GM23338 (cell line): Measurements from ENCODE around the gene PHLDB2. TPM values are rescaled to one million over a fixed set of nuclear protein-coding genes. Genes with fewer than 3 reads are reported as not detected.

Experiments
- ATAC-seq: fragments of 200-7000 bp; cut with Tn5 transposase; 3 replicates; pipeline ENCODE4 v1.9.1; 2020
- DNase-seq: peaks from one replicate; pipeline ENCODE4 v3.0.0-alpha.2; 2015; ENCODE audit warnings: low spot score
- H2AFZ ChIP-seq: fragments of 200-600 bp; sonication (generic); 2 replicates; pipeline ENCODE4 v1.8.0; 2016; ENCODE audit warnings: antibody characterized with exemption, mild to moderate bottlenecking, moderate library complexity
- H3F3A ChIP-seq: fragments of 200-600 bp; sonication (generic); replicated peaks from 2 replicates; pipeline ENCODE4 v1.8.0; 2017; ENCODE audit warnings: antibody characterized with exemption, mixed run types, low read depth
- H3K27ac ChIP-seq: fragments of 200-600 bp; sonication (generic); 2 replicates; pipeline ENCODE4 v1.6.1; 2016; ENCODE audit warnings: low read depth
- H3K27me3 ChIP-seq: fragments of 200-600 bp; sonication (generic); 2 replicates; pipeline ENCODE4 v1.8.0; 2016; ENCODE audit warnings: mild to moderate bottlenecking, mixed run types, moderate library complexity; ENCODE audit not compliant: insufficient read depth
- H3K36me3 ChIP-seq: fragments of 200-600 bp; sonication (generic); 2 replicates; pipeline ENCODE4 v1.8.0; 2016; ENCODE audit warnings: mild to moderate bottlenecking; ENCODE audit not compliant: insufficient read depth
- H3K4me1 ChIP-seq: fragments of 200-600 bp; sonication (generic); 2 replicates; pipeline ENCODE4 v1.8.0; 2016; ENCODE audit warnings: mild to moderate bottlenecking, moderate library complexity; ENCODE audit not compliant: insufficient read depth
- H3K4me2 ChIP-seq: fragments of 200-600 bp; sonication (generic); 2 replicates; pipeline ENCODE4 v1.7.1; 2017; ENCODE audit warnings: mixed run types
- H3K4me3 ChIP-seq: fragments of 200-600 bp; sonication (generic); 2 replicates; pipeline ENCODE4 v1.6.1; 2016; ENCODE audit warnings: mixed run types
- H3K79me2 ChIP-seq: fragments of 200-600 bp; sonication (generic); replicated peaks from 2 replicates; pipeline ENCODE4 v1.8.0; 2017; ENCODE audit warnings: mild to moderate bottlenecking; ENCODE audit not compliant: insufficient read depth
- H3K9me2 ChIP-seq: fragments of 200-600 bp; sonication (generic); 2 replicates; pipeline ENCODE4 v1.8.0; 2017; ENCODE audit not compliant: insufficient read depth
- H4K20me1 ChIP-seq: fragments of 200-600 bp; sonication (generic); replicated peaks from 2 replicates; pipeline ENCODE4 v1.8.0; 2017; ENCODE audit warnings: mild to moderate bottlenecking; ENCODE audit not compliant: insufficient read depth
- H3K27ac Mint-ChIP-seq: 2 replicates; pipeline ENCODE4 v1.8.0; 2020; ENCODE audit warnings: inconsistent platforms, mild to moderate bottlenecking, moderate library complexity, mixed read lengths
- H3K27me3 Mint-ChIP-seq: 3 replicates; pipeline ENCODE4 v1.8.0; 2022; ENCODE audit warnings: low read depth, mild to moderate bottlenecking, moderate library complexity, mixed read lengths, inconsistent platforms; ENCODE audit not compliant: insufficient read depth, poor library complexity
- H3K36me3 Mint-ChIP-seq: 3 replicates; pipeline ENCODE4 v1.8.0; 2021; ENCODE audit warnings: low read depth, mild to moderate bottlenecking, inconsistent platforms, moderate library complexity, mixed read lengths
- H3K4me1 Mint-ChIP-seq: 3 replicates; pipeline ENCODE4 v1.8.0; 2020; ENCODE audit warnings: mild to moderate bottlenecking, inconsistent platforms, mixed read lengths
- H3K4me3 Mint-ChIP-seq: 3 replicates; pipeline ENCODE4 v1.8.0; 2021; ENCODE audit warnings: moderate library complexity, mild to moderate bottlenecking, inconsistent platforms, mixed read lengths
- H3K9me3 Mint-ChIP-seq: 3 replicates; pipeline ENCODE4 v1.8.0; 2020; ENCODE audit warnings: moderate library complexity, mild to moderate bottlenecking, inconsistent platforms, mixed read lengths
- CREB1 ChIP-seq: fragments of 250-450 bp; sonication (Bioruptor Pico); IDR thresholded peaks from 2 replicates; pipeline ENCODE4 v1.5.0; 2020; ENCODE audit warnings: low read depth, mild to moderate bottlenecking, moderate library complexity
- JUNB ChIP-seq: IDR thresholded peaks from one replicate; pipeline ENCODE4 v1.6.1; 2016; ENCODE audit warnings: antibody characterized with exemption; ENCODE audit not compliant: unreplicated experiment
- NANOG ChIP-seq: IDR thresholded peaks from 2 replicates; pipeline ENCODE4 v1.6.1; 2016; ENCODE audit warnings: antibody characterized with exemption, borderline replicate concordance
- STAT1 ChIP-seq: IDR thresholded peaks from one replicate; pipeline ENCODE4 v1.6.1; 2016; ENCODE audit warnings: antibody characterized with exemption; ENCODE audit not compliant: unreplicated experiment
- polyA plus RNA-seq: library from polyadenylated mRNA; unstranded; fragments of >200 nt; fragmentation: Nextera tagmentation; extraction: Ambion mirVana; gene quantifications from 2 replicates; pipeline ENCODE4 v1.2.1, GENCODE V29; 2016
- total RNA-seq: library from RNA; depleted of rRNA; stranded (reverse); fragments of >200 nt; shearing (Covaris generic); gene quantifications from 2 replicates; pipeline ENCODE4 v1.2.3, GENCODE V29; 2014
- TF ChIP-seq, protein P1 (sequence below), 2 experiments: fragments of 200-600 bp in 1 of 2; sonication (generic) in 1 of 2; conservative IDR thresholded peaks; 2 replicates each; pipeline versions ENCODE4 v1.5.1 to v1.6.1; 2016 to 2017; ENCODE audit warnings: antibody characterized with exemption in 2 of 2, low read depth in 2 of 2, mild to moderate bottlenecking in 2 of 2, moderate library complexity in 1 of 2

PHLDB2 gene
- total and polyA plus RNA-seq, 2 experiments from 2014 or later: 19.5 to 33.7 TPM

- no peak for TF ChIP-seq NANOG
- TF ChIP-seq, protein P1, sequence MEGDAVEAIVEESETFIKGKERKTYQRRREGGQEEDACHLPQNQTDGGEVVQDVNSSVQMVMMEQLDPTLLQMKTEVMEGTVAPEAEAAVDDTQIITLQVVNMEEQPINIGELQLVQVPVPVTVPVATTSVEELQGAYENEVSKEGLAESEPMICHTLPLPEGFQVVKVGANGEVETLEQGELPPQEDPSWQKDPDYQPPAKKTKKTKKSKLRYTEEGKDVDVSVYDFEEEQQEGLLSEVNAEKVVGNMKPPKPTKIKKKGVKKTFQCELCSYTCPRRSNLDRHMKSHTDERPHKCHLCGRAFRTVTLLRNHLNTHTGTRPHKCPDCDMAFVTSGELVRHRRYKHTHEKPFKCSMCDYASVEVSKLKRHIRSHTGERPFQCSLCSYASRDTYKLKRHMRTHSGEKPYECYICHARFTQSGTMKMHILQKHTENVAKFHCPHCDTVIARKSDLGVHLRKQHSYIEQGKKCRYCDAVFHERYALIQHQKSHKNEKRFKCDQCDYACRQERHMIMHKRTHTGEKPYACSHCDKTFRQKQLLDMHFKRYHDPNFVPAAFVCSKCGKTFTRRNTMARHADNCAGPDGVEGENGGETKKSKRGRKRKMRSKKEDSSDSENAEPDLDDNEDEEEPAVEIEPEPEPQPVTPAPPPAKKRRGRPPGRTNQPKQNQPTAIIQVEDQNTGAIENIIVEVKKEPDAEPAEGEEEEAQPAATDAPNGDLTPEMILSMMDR (conservative IDR thresholded peaks at IDR 0.05; ENCODE audit: low read depth in 2 of 2): no peak
Measured at GRCh38 chr3:111882799-111883198, 23.7 kb downstream of the PHLDB2 start (continued).

DNA sequence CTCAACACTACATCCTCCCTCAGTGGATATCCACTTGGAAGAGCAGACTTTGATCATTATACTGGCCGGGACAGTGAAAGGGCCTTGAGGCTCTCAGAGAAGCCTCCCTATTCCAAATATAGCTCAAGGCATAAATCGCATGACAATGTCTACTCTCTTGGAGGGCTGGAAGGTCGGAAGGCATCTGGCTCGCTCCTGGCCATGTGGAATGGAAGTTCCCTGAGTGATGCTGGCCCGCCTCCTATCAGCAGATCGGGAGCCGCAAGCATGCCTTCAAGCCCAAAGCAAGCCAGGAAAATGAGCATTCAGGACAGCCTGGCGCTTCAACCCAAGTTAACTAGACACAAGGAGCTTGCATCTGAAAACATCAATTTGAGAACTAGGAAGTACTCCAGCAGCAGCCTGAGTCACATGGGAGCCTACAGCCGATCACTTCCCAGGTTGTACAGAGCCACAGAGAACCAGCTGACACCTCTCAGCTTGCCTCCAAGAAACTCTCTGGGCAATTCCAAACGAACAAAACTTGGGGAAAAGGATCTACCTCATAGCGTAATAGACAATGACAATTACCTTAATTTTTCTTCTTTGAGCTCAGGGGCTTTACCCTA lies 25.4 kb downstream of the PHLDB2 start:
- peaks cover 10% of the 10 kb centered on the region for H3K4me1 Mint-ChIP-seq
- peak; percentile 59 for ATAC-seq
- H3K27me3 ChIP-seq: no peaks in the 10 kb centered on the region
- DNase-seq: peak; percentile 26
- H3K36me3 ChIP-seq: no peaks in the 10 kb centered on the region
- H3K4me3 ChIP-seq: no peak overlapping the region
- no peak overlapping the region for H2AFZ ChIP-seq
- no peak overlapping the region for H3K27ac ChIP-seq
- no peak overlapping the region for H3K4me3 Mint-ChIP-seq
- no peaks in the 10 kb centered on the region for H3K9me3 Mint-ChIP-seq
- peaks cover 8% of the 10 kb centered on the region; the same call in 2 of the 3 replicates for H3K36me3 Mint-ChIP-seq
- TF ChIP-seq, protein P1 (conservative IDR thresholded peaks at IDR 0.05; ENCODE audit: low read depth in 2 of 2): peak in 1 of 2 experiments; percentile 31; a peak in 1 of 4 replicates
- no peak for TF ChIP-seq JUNB
- no peak overlapping the region for H3K4me2 ChIP-seq
- H3K79me2 ChIP-seq: peaks cover 13% of the 10 kb centered on the region
- H4K20me1 ChIP-seq: peaks cover 3% of the 10 kb centered on the region; the same call in 1 of the 2 replicates
- no peaks in the 10 kb centered on the region for H3K9me2 ChIP-seq
- no peaks in the 10 kb centered on the region for H3K27me3 Mint-ChIP-seq
- no peak overlapping the region for H3K27ac Mint-ChIP-seq
- peaks cover 9% of the 10 kb centered on the region for H3K4me1 ChIP-seq
- H3F3A ChIP-seq: no peaks in the 10 kb centered on the region

- Mint-ChIP-seq H3K27ac (no peak overlapping the region), H3K27me3 (no peaks in the 10 kb centered on the region), H3K4me1 (peaks cover 10% of the 10 kb centered on the region), H3K36me3 (peaks cover 14% of the 10 kb centered on the region; the same call in 2 of the 3 replicates), H3K9me3 (no peaks in the 10 kb centered on the region), H3K4me3 (no peak overlapping the region)
- TF ChIP-seq STAT1: no peak
- TF ChIP-seq, protein P1 (conservative IDR thresholded peaks at IDR 0.05; ENCODE audit: low read depth in 2 of 2): no peak
- TF ChIP-seq NANOG: no peak
- no peak for TF ChIP-seq CREB1 (CRISPR knock-in tag)
- H4K20me1 ChIP-seq: peaks cover 3% of the 10 kb centered on the region; the same call in 1 of the 2 replicates
- H3K27me3 ChIP-seq: no peaks in the 10 kb centered on the region
- ATAC-seq: no peak
- no peak overlapping the region for H3K4me3 ChIP-seq
- H3K36me3 ChIP-seq: no peaks in the 10 kb centered on the region
- no peak overlapping the region for H3K4me2 ChIP-seq
- peaks cover 9% of the 10 kb centered on the region for H3K4me1 ChIP-seq
- no peaks in the 10 kb centered on the region for H3K9me2 ChIP-seq
- H3K79me2 ChIP-seq: peaks cover 7% of the 10 kb centered on the region
- no peak overlapping the region for H3K27ac ChIP-seq
- no peak for DNase-seq
- no peak overlapping the region for H2AFZ ChIP-seq
- no peaks in the 10 kb centered on the region for H3F3A ChIP-seq
Measured at GRCh38 chr3:111885578-111885977, 26.5 kb downstream of the PHLDB2 start.
